SK-N-SH treated with all-trans-retinoic acid at 6 μM for 48 hours (cell line): ENCODE data around the gene RIPOR2.

Source experiments
- ATAC-seq: fragments of 200-7000 bp; cut with Tn5 transposase; 3 replicates; pipeline ENCODE4 v1.9.1; 2020; ENCODE audit warnings: mild to moderate bottlenecking, moderate library complexity
- ARNTL ChIP-seq: fragments of 450-650 bp; formaldehyde crosslinking; IDR thresholded peaks from 2 replicates; pipeline ENCODE4 v1.5.0; 2020; ENCODE audit warnings: low read depth, mild to moderate bottlenecking, moderate library complexity, borderline replicate concordance
- BACH2 ChIP-seq: fragments of 250-450 bp; sonication (Bioruptor Pico); IDR thresholded peaks from 2 replicates; pipeline ENCODE4 v1.9.0; 2021; ENCODE audit warnings: mild to moderate bottlenecking, borderline replicate concordance
- CSDC2 ChIP-seq: fragments of 250-450 bp; sonication (Bioruptor Pico); IDR thresholded peaks from 2 replicates; pipeline ENCODE4 v1.5.0; 2020; ENCODE audit warnings: mild to moderate bottlenecking, moderate library complexity
- ESRRG ChIP-seq: fragments of 250-450 bp; sonication (Bioruptor Pico); IDR thresholded peaks from 2 replicates; pipeline ENCODE4 v1.6.1; 2021; ENCODE audit warnings: mild to moderate bottlenecking
- GLIS3 ChIP-seq: fragments of 250-450 bp; sonication (Bioruptor Pico); IDR thresholded peaks from 2 replicates; pipeline ENCODE4 v1.5.0; 2020; ENCODE audit warnings: mild to moderate bottlenecking, moderate library complexity
- ISL1 ChIP-seq: fragments of 250-450 bp; sonication (Bioruptor Pico); IDR thresholded peaks from 2 replicates; pipeline ENCODE4 v2.1.2; 2022; ENCODE audit warnings: mild to moderate bottlenecking, moderate library complexity
- PPARA ChIP-seq: fragments of 250-450 bp; sonication (Bioruptor Pico); IDR thresholded peaks from 2 replicates; pipeline ENCODE4 v1.5.0; 2020; ENCODE audit warnings: mild to moderate bottlenecking, borderline replicate concordance
- RARB ChIP-seq: fragments of 250-450 bp; sonication (Bioruptor Pico); IDR thresholded peaks from 2 replicates; pipeline ENCODE4 v1.8.0; 2021; ENCODE audit warnings: mild to moderate bottlenecking, moderate library complexity
- SNAI2 ChIP-seq: fragments of 250-450 bp; sonication (Bioruptor Pico); IDR thresholded peaks from 2 replicates; pipeline ENCODE4 v1.5.0; 2020; ENCODE audit warnings: mild to moderate bottlenecking, moderate library complexity
- TCF4 ChIP-seq: fragments of 250-450 bp; sonication (Bioruptor Pico); IDR thresholded peaks from 2 replicates; pipeline ENCODE4 v1.8.0; 2021; ENCODE audit warnings: mild to moderate bottlenecking, moderate library complexity, borderline replicate concordance
- TOX ChIP-seq: fragments of 250-450 bp; sonication (Bioruptor Pico); IDR thresholded peaks from 2 replicates; pipeline ENCODE4 v1.8.0; 2021; ENCODE audit warnings: mild to moderate bottlenecking, moderate library complexity, borderline replicate concordance
- ZFP3 ChIP-seq: fragments of 250-450 bp; sonication (Bioruptor Pico); IDR thresholded peaks from 2 replicates; pipeline ENCODE4 v1.5.0; 2020; ENCODE audit warnings: mild to moderate bottlenecking, moderate library complexity
- ZFP30 ChIP-seq: fragments of 450-650 bp; formaldehyde crosslinking; IDR thresholded peaks from 2 replicates; pipeline ENCODE4 v1.5.0; 2022; ENCODE audit warnings: mild to moderate bottlenecking, moderate library complexity
- ZNF565 ChIP-seq: fragments of 450-650 bp; formaldehyde crosslinking; conservative IDR thresholded peaks from 2 replicates; pipeline ENCODE4 v1.5.0; 2020; ENCODE audit warnings: low read depth, mild to moderate bottlenecking, moderate library complexity
- ZNF70 ChIP-seq: fragments of 450-650 bp; formaldehyde crosslinking; IDR thresholded peaks from 2 replicates; pipeline ENCODE4 v1.5.0; 2020; ENCODE audit warnings: mild to moderate bottlenecking, moderate library complexity
- ZNF8 ChIP-seq: fragments of 450-650 bp; formaldehyde crosslinking; IDR thresholded peaks from 2 replicates; pipeline ENCODE4 v1.5.0; 2020; ENCODE audit warnings: mild to moderate bottlenecking, moderate library complexity
- TF ChIP-seq, protein P1 (sequence below): fragments of 250-450 bp; sonication (Bioruptor Pico); IDR thresholded peaks from 2 replicates; pipeline ENCODE4 v1.8.0; 2020; ENCODE audit warnings: mild to moderate bottlenecking, moderate library complexity, borderline replicate concordance
- TF ChIP-seq, protein P2 (sequence below): fragments of 250-450 bp; sonication (Bioruptor Pico); IDR thresholded peaks from 2 replicates; pipeline ENCODE4 v1.5.0; 2020; ENCODE audit warnings: mild to moderate bottlenecking, moderate library complexity
- TF ChIP-seq, protein P3 (sequence below): fragments of 250-450 bp; sonication (Bioruptor Pico); IDR thresholded peaks from 2 replicates; pipeline ENCODE4 v1.8.0; 2021; ENCODE audit warnings: low read depth, mild to moderate bottlenecking, moderate library complexity, borderline replicate concordance
- TF ChIP-seq, protein P4 (sequence below): fragments of 250-450 bp; sonication (Bioruptor Pico); IDR thresholded peaks from 2 replicates; pipeline ENCODE4 v1.5.1; 2021; ENCODE audit warnings: mild to moderate bottlenecking, moderate library complexity

The RIPOR2 gene

DNA sequence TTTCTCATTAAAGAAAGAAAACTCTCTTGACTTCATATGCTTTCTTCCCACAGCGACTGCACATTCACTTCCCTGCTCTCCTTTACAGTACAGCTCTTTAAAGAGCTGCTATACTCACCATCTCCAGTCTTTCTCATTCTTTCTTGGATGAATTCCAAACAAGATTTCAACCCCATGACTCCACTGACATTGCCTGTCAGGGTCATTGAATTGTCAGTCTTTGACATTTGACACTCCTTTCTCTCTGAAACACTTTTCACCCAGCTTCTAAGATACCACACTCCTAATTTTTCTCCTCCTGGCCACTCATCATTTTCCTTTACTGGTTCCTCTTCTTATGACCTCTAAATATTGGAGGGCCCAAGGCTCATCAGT is 136.2 kb downstream of the RIPOR2 start:
- ATAC-seq = peak; percentile 49; the same call in 2 of the 3 replicates
- TF ChIP-seq, protein P1, sequence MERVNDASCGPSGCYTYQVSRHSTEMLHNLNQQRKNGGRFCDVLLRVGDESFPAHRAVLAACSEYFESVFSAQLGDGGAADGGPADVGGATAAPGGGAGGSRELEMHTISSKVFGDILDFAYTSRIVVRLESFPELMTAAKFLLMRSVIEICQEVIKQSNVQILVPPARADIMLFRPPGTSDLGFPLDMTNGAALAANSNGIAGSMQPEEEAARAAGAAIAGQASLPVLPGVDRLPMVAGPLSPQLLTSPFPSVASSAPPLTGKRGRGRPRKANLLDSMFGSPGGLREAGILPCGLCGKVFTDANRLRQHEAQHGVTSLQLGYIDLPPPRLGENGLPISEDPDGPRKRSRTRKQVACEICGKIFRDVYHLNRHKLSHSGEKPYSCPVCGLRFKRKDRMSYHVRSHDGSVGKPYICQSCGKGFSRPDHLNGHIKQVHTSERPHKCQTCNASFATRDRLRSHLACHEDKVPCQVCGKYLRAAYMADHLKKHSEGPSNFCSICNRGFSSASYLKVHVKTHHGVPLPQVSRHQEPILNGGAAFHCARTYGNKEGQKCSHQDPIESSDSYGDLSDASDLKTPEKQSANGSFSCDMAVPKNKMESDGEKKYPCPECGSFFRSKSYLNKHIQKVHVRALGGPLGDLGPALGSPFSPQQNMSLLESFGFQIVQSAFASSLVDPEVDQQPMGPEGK (CRISPR knock-in tag) = no peak
- TF ChIP-seq, protein P2, sequence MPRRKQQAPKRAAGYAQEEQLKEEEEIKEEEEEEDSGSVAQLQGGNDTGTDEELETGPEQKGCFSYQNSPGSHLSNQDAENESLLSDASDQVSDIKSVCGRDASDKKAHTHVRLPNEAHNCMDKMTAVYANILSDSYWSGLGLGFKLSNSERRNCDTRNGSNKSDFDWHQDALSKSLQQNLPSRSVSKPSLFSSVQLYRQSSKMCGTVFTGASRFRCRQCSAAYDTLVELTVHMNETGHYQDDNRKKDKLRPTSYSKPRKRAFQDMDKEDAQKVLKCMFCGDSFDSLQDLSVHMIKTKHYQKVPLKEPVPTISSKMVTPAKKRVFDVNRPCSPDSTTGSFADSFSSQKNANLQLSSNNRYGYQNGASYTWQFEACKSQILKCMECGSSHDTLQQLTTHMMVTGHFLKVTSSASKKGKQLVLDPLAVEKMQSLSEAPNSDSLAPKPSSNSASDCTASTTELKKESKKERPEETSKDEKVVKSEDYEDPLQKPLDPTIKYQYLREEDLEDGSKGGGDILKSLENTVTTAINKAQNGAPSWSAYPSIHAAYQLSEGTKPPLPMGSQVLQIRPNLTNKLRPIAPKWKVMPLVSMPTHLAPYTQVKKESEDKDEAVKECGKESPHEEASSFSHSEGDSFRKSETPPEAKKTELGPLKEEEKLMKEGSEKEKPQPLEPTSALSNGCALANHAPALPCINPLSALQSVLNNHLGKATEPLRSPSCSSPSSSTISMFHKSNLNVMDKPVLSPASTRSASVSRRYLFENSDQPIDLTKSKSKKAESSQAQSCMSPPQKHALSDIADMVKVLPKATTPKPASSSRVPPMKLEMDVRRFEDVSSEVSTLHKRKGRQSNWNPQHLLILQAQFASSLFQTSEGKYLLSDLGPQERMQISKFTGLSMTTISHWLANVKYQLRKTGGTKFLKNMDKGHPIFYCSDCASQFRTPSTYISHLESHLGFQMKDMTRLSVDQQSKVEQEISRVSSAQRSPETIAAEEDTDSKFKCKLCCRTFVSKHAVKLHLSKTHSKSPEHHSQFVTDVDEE (CRISPR knock-in tag) = no peak
- no peak for TF ChIP-seq TCF4 (CRISPR knock-in tag)
- TF ChIP-seq, protein P3, sequence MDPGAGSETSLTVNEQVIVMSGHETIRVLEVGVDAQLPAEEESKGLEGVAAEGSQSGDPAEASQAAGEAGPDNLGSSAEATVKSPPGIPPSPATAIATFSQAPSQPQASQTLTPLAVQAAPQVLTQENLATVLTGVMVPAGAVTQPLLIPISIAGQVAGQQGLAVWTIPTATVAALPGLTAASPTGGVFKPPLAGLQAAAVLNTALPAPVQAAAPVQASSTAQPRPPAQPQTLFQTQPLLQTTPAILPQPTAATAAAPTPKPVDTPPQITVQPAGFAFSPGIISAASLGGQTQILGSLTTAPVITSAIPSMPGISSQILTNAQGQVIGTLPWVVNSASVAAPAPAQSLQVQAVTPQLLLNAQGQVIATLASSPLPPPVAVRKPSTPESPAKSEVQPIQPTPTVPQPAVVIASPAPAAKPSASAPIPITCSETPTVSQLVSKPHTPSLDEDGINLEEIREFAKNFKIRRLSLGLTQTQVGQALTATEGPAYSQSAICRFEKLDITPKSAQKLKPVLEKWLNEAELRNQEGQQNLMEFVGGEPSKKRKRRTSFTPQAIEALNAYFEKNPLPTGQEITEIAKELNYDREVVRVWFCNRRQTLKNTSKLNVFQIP = no peak
- no peak for TF ChIP-seq GLIS3 (CRISPR knock-in tag)
- TF ChIP-seq PPARA (CRISPR knock-in tag) = no peak
- TF ChIP-seq RARB (CRISPR knock-in tag) = no peak
- TF ChIP-seq TOX (CRISPR knock-in tag) = no peak
- TF ChIP-seq, all 23 proteins: peak for 0

DNA sequence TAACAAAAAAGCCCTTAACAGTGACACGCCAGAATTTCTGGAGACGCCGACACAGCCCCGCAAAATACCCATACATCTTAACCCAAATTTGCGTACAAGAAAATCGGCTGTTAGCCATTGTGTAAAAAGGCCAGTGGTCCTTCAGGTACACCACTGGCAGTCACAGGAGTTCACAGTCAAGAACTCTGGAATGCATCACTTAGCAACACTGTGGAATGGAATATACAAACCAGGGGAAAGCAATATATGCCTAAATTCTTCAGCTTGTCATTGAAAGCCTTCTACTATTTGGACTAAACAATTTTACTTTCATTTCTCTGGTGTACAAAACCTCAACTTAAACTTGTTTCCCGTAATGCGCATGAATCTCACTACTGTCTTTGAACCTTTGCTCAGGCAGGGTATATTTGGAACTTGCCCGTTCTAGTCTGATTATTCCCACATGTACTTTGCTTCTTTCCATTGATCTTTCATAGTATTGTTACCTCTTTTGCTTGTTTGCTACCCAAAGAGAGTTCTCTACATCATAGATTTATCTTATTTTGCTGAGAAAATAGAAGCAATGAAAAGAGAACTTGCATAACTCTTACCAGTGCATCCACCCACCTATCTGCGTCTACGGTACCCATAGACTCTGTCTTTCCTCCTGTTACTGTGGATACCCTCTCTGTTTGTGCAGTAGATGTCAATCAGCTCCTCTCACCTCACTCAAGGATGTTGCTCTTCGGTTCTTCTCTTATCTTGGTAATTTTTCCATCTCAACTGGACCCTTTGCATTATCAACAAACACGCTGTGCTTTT is 136.8 kb downstream of the RIPOR2 start, which contains the start of gene ARMH2:
Gene ARMH2 (minus strand): TSS at position 178 of the 801 bp plus-strand sequence. CDS start 60 bp downstream, at position 118.
- peak; percentile 72 for ATAC-seq
- TF ChIP-seq ARNTL (no peak), TOX (CRISPR knock-in tag) (no peak), RARB (CRISPR knock-in tag) (no peak), PPARA (CRISPR knock-in tag) (no peak)
- TF ChIP-seq, all 23 proteins: peak for 0

DNA sequence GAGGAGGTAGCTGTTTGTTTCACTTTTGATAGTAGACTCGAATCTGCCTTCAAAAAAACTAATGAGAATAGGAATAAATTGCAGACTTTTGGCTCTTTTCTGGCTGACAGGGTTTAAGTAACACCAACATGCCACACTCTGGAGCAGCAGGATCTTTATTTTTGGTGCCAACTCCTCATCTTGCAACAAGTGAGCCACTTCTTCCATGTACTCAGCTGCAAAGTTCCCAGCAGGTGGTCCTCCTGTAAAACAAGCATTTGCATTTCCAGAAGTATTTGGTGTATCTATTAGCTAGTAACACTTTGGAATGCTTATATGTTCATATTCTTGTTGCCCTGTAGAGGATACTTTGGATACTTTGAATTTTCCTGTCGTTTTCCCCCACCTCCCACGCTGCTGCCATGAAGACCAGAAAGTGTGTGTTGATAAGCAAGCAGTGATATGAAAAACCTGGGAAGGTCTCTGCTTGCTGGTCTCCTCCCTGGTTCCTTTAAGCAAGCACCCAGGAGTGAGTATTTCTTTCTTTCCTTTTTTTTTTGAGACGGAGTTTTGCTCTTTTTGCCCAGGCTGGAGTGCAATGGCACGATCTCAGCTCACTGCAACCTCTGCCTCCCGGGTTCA is 138.1 kb downstream of the RIPOR2 start:
- TF ChIP-seq TOX (CRISPR knock-in tag) (no peak), SNAI2 (no peak), ZFP30 (no peak), ZNF565 (CRISPR knock-in tag) (no peak), ZFP3 (CRISPR knock-in tag) (no peak), ZNF70 (CRISPR knock-in tag) (no peak), CSDC2 (CRISPR knock-in tag) (no peak), TCF4 (CRISPR knock-in tag) (no peak), BACH2 (CRISPR knock-in tag) (no peak), GLIS3 (CRISPR knock-in tag) (no peak), RARB (CRISPR knock-in tag) (no peak), ISL1 (no peak), ZNF8 (no peak), ESRRG (CRISPR knock-in tag) (no peak), ARNTL (no peak)
- TF ChIP-seq, protein P1 (CRISPR knock-in tag) = no peak
- TF ChIP-seq, protein P4, sequence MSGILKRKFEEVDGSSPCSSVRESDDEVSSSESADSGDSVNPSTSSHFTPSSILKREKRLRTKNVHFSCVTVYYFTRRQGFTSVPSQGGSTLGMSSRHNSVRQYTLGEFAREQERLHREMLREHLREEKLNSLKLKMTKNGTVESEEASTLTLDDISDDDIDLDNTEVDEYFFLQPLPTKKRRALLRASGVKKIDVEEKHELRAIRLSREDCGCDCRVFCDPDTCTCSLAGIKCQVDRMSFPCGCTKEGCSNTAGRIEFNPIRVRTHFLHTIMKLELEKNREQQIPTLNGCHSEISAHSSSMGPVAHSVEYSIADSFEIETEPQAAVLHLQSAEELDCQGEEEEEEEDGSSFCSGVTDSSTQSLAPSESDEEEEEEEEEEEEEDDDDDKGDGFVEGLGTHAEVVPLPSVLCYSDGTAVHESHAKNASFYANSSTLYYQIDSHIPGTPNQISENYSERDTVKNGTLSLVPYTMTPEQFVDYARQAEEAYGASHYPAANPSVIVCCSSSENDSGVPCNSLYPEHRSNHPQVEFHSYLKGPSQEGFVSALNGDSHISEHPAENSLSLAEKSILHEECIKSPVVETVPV (CRISPR knock-in tag) = no peak
- TF ChIP-seq, protein P3 = no peak
- TF ChIP-seq, all 23 proteins: peak for 0
- ATAC-seq = no peak
